ENCODE data around the gene CACNA1E. TPM values are rescaled to one million over a fixed set of nuclear protein-coding genes. Genes with fewer than 3 reads are reported as not detected.

The CACNA1E gene
- total RNA-seq, 4 donors from 2014 or later: 0.03 to 0.05 TPM; not detected in 2

- no peak for TF ChIP-seq CTCF (IDR thresholded peaks at IDR 0.05 in 4 of 5, conservative IDR thresholded peaks at IDR 0.05 in 1 of 5)
- no peak for TF ChIP-seq POLR2A (IDR thresholded peaks at IDR 0.05)
- Histone ChIP-seq H3K27me3 (no peaks in the 10 kb centered on the region), H3K4me1 (no peaks in the 10 kb centered on the region), H3K9me3 (no peaks in the 10 kb centered on the region), H3K4me3 (no peak overlapping the region), H3K36me3 (no peaks in the 10 kb centered on the region), H3K27ac (no peak overlapping the region)
- ATAC-seq: no peak
- in situ Hi-C loops (cut with MboI; ENCODE audit: low sequenced_read_pairs in 4 of 4): no loop called here
- intact Hi-C loops (cut with DNase I; ENCODE audit: low total_unique reads): no loop called here
- no peak for DNase-seq
Measured at GRCh38 chr1:181765451-181766026, 282.2 kb downstream of the CACNA1E start.

- no peaks in the 10 kb centered on the region for H3K9me3 ChIP-seq
Measured at GRCh38 chr1:181767001-181767708, 283.8 kb downstream of the CACNA1E start.

GRCh38 chr1:181768211-181768929 is 285.1 kb downstream of the CACNA1E start:
- no peaks in the 10 kb centered on the region for H3K9me3 ChIP-seq
- no peaks in the 10 kb centered on the region for H3K27me3 ChIP-seq
- no peak for DNase-seq
- no peak overlapping the region for H3K27ac ChIP-seq
- no peaks in the 10 kb centered on the region for H3K36me3 ChIP-seq
- in situ Hi-C loops (cut with MboI; ENCODE audit: low sequenced_read_pairs in 4 of 4): no loop called here
- ATAC-seq: no peak
- TF ChIP-seq CTCF (IDR thresholded peaks at IDR 0.05 in 4 of 5, conservative IDR thresholded peaks at IDR 0.05 in 1 of 5) (no peak), POLR2A (IDR thresholded peaks at IDR 0.05) (no peak)
- intact Hi-C loops (cut with DNase I; ENCODE audit: low total_unique reads): no loop called here
- no peaks in the 10 kb centered on the region for H3K4me1 ChIP-seq
- H3K4me3 ChIP-seq: no peak overlapping the region

More at GRCh38 chr1:181767001-181767708, 283.8 kb downstream of the CACNA1E start:
- DNase-seq (no peak), ATAC-seq (no peak)
- Histone ChIP-seq H3K4me1 (no peaks in the 10 kb centered on the region), H3K27ac (no peak overlapping the region), H3K27me3 (no peaks in the 10 kb centered on the region), H3K4me3 (no peak overlapping the region), H3K36me3 (no peaks in the 10 kb centered on the region)
- TF ChIP-seq CTCF (IDR thresholded peaks at IDR 0.05 in 4 of 5, conservative IDR thresholded peaks at IDR 0.05 in 1 of 5) (no peak), POLR2A (IDR thresholded peaks at IDR 0.05) (no peak)
- in situ Hi-C loops (cut with MboI; ENCODE audit: low sequenced_read_pairs in 4 of 4) (no loop called here), intact Hi-C loops (cut with DNase I; ENCODE audit: low total_unique reads) (no loop called here)

- TF ChIP-seq POLR2A (IDR thresholded peaks at IDR 0.05) (no peak), CTCF (IDR thresholded peaks at IDR 0.05 in 4 of 5, conservative IDR thresholded peaks at IDR 0.05 in 1 of 5) (no peak)
Measured at GRCh38 chr1:181768930-181769280, 285.6 kb downstream of the CACNA1E start.

More at GRCh38 chr1:181768930-181769280, 285.6 kb downstream of the CACNA1E start:
- no peaks in the 10 kb centered on the region for H3K27me3 ChIP-seq
- in situ Hi-C loops (cut with MboI; ENCODE audit: low sequenced_read_pairs in 4 of 4): no loop called here
- no peak for ATAC-seq
- no peaks in the 10 kb centered on the region for H3K36me3 ChIP-seq
- DNase-seq: no peak
- H3K27ac ChIP-seq: no peak overlapping the region
- H3K9me3 ChIP-seq: no peaks in the 10 kb centered on the region
- intact Hi-C loops (cut with DNase I; ENCODE audit: low total_unique reads): no loop called here
- H3K4me3 ChIP-seq: no peak overlapping the region
- no peaks in the 10 kb centered on the region for H3K4me1 ChIP-seq

Data from gastrocnemius medialis (tissue), 4 donors.